Endodermal cell (in vitro differentiated cells): Measurements from ENCODE around the gene BET1. TPM values are rescaled to one million over a fixed set of nuclear protein-coding genes. Genes with fewer than 3 reads are reported as not detected.

Experiments
- DNase-seq: peaks from one replicate; pipeline ENCODE4 v3.0.0-alpha.2; 2017
- H3K27ac ChIP-seq: 2 replicates; pipeline ENCODE4 v1.5.1; 2013; ENCODE audit warnings: mild to moderate bottlenecking, low read depth, low read length, moderate library complexity
- H3K27me3 ChIP-seq: 2 replicates; pipeline ENCODE4 v1.6.1; 2013; ENCODE audit warnings: mild to moderate bottlenecking, low read length, moderate library complexity; ENCODE audit not compliant: insufficient read depth, control insufficient read depth, poor library complexity, severe bottlenecking
- H3K36me3 ChIP-seq: 2 replicates; pipeline ENCODE4 v1.7.0; 2013; ENCODE audit warnings: mild to moderate bottlenecking, low read length, moderate library complexity; ENCODE audit not compliant: control insufficient read depth, insufficient read depth
- H3K4me1 ChIP-seq: one replicate; pipeline ENCODE4 v1.7.0; 2013; ENCODE audit warnings: low read length; ENCODE audit not compliant: control insufficient read depth, insufficient read depth
- H3K4me3 ChIP-seq: 2 replicates; pipeline ENCODE4 v1.5.1; 2013; ENCODE audit warnings: mild to moderate bottlenecking, low read length, moderate library complexity
- H3K9ac ChIP-seq: 2 replicates; pipeline ENCODE4 v1.6.1; 2013; ENCODE audit warnings: mild to moderate bottlenecking, low read length, moderate library complexity; ENCODE audit not compliant: poor library complexity, severe bottlenecking; ENCODE audit errors: extremely low read depth
- H3K9me3 ChIP-seq: 2 replicates; pipeline ENCODE4 v1.6.1; 2013; ENCODE audit warnings: mild to moderate bottlenecking, low read length, moderate library complexity; ENCODE audit not compliant: control insufficient read depth
- H3K27ac Mint-ChIP-seq: 2 replicates; pipeline ENCODE4 v1.8.0; 2020; ENCODE audit warnings: mixed read lengths
- H3K27me3 Mint-ChIP-seq: 2 replicates; pipeline ENCODE4 v1.8.0; 2021; ENCODE audit warnings: mild to moderate bottlenecking, mixed read lengths; ENCODE audit not compliant: insufficient read depth
- H3K36me3 Mint-ChIP-seq: 2 replicates; pipeline ENCODE4 v1.8.0; 2020; ENCODE audit warnings: low read depth, mixed read lengths
- H3K4me1 Mint-ChIP-seq: 2 replicates; pipeline ENCODE4 v1.8.0; 2020; ENCODE audit warnings: mixed read lengths
- H3K4me3 Mint-ChIP-seq: 2 replicates; pipeline ENCODE4 v1.8.0; 2020; ENCODE audit warnings: mild to moderate bottlenecking, moderate library complexity, mixed read lengths
- H3K9me3 Mint-ChIP-seq: 2 replicates; pipeline ENCODE4 v1.8.0; 2020; ENCODE audit warnings: mild to moderate bottlenecking, mixed read lengths
- WGBS, 2 experiments: methylation state at CpG; one replicate each; pipeline versions ENCODE4 v1.1.5 to v1.1.7; 2013; ENCODE audit warnings: missing lambda C conversion rate in 2 of 2, mixed read lengths in 1 of 2; ENCODE audit not compliant: insufficient coverage in 1 of 2, insufficient read length in 1 of 2; 5-methylcytosine and 5-hydroxymethylcytosine counted together
- total RNA-seq, 2 donors: library from RNA; stranded (reverse); fragmentation: NEBNext Ultra II Directional in 1 of 2; extraction: Animal tissue kit (Norgen Biotek cat#: 25700) in 1 of 2; gene quantifications; 2 replicates in 1 of 2; 3 replicates in 1 of 2; pipeline ENCODE4 v1.2.1, GENCODE V29; 2021
- TF ChIP-seq, protein P1 (sequence below): fragments of 200-600 bp; sonication (generic); conservative IDR thresholded peaks from 2 replicates; pipeline ENCODE4 v1.5.0; 2021; ENCODE audit warnings: antibody characterized with exemption, mild to moderate bottlenecking

Gene BET1
- total RNA-seq, 2 donors from 2014 or later, result 27.6 to 36.3 TPM

DNA sequence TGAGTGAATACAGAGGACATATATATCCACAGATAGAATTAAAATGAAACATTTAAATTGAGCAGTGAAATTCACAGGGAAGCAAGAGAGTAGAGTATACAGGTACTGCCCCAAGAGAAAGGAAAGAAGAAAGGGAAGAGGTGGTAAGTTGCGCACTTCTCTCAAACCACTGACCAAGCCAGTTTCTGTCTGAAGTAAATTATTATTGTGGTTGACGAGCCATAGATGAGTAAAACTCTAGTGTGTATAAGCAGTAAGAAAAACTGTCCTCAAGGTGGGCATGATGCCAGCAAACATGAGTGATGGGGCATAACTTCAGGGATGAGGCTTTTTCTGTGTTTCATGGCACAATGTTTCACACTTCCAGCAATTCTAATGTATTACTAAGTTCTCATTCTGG, 4.4 kb upstream of the BET1 start:
- 88 to 100% methylated on average over 1 to 2 of the region's 2 CpGs for WGBS, 2 experiments
- H3K4me3 ChIP-seq, result no peak overlapping the region
- H3K36me3 ChIP-seq, result no peaks in the 10 kb centered on the region
- no peaks in the 10 kb centered on the region for H3K9me3 ChIP-seq
- no peaks in the 10 kb centered on the region for H3K27me3 ChIP-seq
- H3K27ac Mint-ChIP-seq, result no peak overlapping the region
- no peak overlapping the region for H3K9ac ChIP-seq
- H3K27ac ChIP-seq, result no peak overlapping the region
- DNase-seq, result no peak
- H3K4me1 ChIP-seq, result no peaks in the 10 kb centered on the region
- peaks cover 13% of the 10 kb centered on the region for H3K9me3 Mint-ChIP-seq
- TF ChIP-seq, protein P1, sequence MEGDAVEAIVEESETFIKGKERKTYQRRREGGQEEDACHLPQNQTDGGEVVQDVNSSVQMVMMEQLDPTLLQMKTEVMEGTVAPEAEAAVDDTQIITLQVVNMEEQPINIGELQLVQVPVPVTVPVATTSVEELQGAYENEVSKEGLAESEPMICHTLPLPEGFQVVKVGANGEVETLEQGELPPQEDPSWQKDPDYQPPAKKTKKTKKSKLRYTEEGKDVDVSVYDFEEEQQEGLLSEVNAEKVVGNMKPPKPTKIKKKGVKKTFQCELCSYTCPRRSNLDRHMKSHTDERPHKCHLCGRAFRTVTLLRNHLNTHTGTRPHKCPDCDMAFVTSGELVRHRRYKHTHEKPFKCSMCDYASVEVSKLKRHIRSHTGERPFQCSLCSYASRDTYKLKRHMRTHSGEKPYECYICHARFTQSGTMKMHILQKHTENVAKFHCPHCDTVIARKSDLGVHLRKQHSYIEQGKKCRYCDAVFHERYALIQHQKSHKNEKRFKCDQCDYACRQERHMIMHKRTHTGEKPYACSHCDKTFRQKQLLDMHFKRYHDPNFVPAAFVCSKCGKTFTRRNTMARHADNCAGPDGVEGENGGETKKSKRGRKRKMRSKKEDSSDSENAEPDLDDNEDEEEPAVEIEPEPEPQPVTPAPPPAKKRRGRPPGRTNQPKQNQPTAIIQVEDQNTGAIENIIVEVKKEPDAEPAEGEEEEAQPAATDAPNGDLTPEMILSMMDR, result no peak
- H3K4me3 Mint-ChIP-seq, result no peak overlapping the region
- H3K27me3 Mint-ChIP-seq, result peaks cover 2% of the 10 kb centered on the region
- peaks cover 4% of the 10 kb centered on the region for H3K4me1 Mint-ChIP-seq
- H3K36me3 Mint-ChIP-seq, result no peaks in the 10 kb centered on the region

DNA sequence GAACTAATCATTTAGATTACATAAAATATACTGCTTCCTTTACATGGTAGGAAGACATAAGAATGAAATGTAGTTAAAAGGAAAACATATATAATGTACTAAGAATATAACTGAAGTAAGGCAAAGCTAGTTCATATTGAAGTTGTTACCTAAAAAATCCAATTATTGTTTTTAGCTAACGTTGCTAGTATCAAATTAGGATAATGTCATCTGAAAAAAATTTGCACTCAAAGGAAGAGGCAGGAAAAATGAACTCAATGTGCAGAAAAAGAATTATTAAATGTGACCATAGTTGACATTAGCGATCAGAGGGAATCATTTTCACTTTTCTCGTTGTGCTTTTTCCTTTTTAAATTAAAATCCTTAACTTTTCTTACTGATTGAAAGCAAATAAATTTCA, 1.6 kb upstream of the BET1 start:
- Mint-ChIP-seq H3K4me1 (peaks cover 15% of the 10 kb centered on the region), H3K36me3 (peaks cover under 1% of the 10 kb centered on the region), H3K4me3 (no peak overlapping the region), H3K27ac (no peak overlapping the region), H3K27me3 (peaks cover 2% of the 10 kb centered on the region), H3K9me3 (no peaks in the 10 kb centered on the region)
- Histone ChIP-seq H3K4me1 (peaks cover 3% of the 10 kb centered on the region), H3K27me3 (no peaks in the 10 kb centered on the region), H3K9ac (no peak overlapping the region), H3K9me3 (no peaks in the 10 kb centered on the region), H3K4me3 (no peak overlapping the region), H3K27ac (no peak overlapping the region), H3K36me3 (no peaks in the 10 kb centered on the region)
- 91 to 100% methylated on average over 1 to 3 of the region's 3 CpGs for WGBS, 2 experiments
- no peak for DNase-seq
- TF ChIP-seq, protein P1, result no peak

DNA sequence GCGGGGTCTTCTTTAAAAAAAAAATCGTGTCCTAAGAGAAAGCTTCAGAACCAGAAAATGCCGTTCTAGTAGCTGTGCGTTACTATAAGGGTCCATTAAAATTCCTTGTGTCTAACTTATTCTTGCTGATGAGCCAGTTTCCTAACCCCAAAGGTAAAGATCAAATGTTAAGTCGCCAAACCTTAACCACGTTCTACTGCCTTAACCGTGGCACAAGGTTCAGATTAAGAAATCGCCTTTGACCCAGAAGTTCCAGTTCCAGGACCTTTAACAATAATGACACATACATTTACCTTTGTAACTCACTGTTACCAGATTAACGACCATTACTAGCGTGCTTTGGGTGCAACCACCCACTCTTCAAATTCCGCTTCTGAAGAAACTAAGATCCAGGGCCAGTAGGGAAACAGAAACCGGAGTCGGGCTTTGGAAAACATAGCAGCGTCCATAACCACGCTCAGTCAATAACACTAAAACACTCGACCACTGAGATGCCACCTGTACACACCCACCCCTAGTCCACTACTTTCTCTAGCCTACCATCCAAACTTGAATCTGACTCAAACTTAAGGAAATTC, 620 bp downstream of the BET1 start:
- WGBS, 2 experiments, result 15 to 29% methylated on average over 10 to 16 of the region's 16 CpGs
- Mint-ChIP-seq H3K27me3 (peaks cover under 1% of the 10 kb centered on the region), H3K36me3 (peaks cover 12% of the 10 kb centered on the region), H3K27ac (peak overlapping the region; percentile 99), H3K9me3 (no peaks in the 10 kb centered on the region), H3K4me3 (peak overlapping the region; percentile 97), H3K4me1 (peaks cover 15% of the 10 kb centered on the region)
- Histone ChIP-seq H3K9ac (peak overlapping the region; percentile 96), H3K4me3 (peak overlapping the region; percentile 100), H3K4me1 (peaks cover 3% of the 10 kb centered on the region), H3K27ac (no peak overlapping the region), H3K36me3 (peaks cover 7% of the 10 kb centered on the region), H3K27me3 (no peaks in the 10 kb centered on the region), H3K9me3 (no peaks in the 10 kb centered on the region)
- peak; percentile 49 for DNase-seq
- TF ChIP-seq, protein P1, result no peak
